Colonic mucosa (tissue), 4 donors: Measurements from ENCODE around the gene GATAD2B. TPM values are rescaled to one million over a fixed set of nuclear protein-coding genes. Genes with fewer than 3 reads are reported as not detected.

Source experiments
- DNase-seq: peaks from one replicate; pipeline ENCODE4 v3.0.0-alpha.2; 2020
- H3K27ac ChIP-seq: fragments of 200-600 bp; one replicate; pipeline ENCODE4 v1.8.0; 2021
- H3K27me3 ChIP-seq: fragments of 200-600 bp; one replicate; pipeline ENCODE4 v1.8.0; 2021
- H3K36me3 ChIP-seq: fragments of 200-600 bp; one replicate; pipeline ENCODE4 v1.8.0; 2021
- H3K4me1 ChIP-seq: fragments of 200-600 bp; one replicate; pipeline ENCODE4 v1.8.0; 2021; ENCODE audit warnings: mild to moderate bottlenecking
- H3K4me3 ChIP-seq: fragments of 200-600 bp; one replicate; pipeline ENCODE4 v1.8.0; 2021
- H3K9ac ChIP-seq, 2 donors: one replicate each; pipeline ENCODE4 v1.7.0; 2013; ENCODE audit warnings: control low read depth in 2 of 2, low read depth in 2 of 2, low read length in 2 of 2
- H3K9me3 ChIP-seq: fragments of 200-600 bp; one replicate; pipeline ENCODE4 v1.8.0; 2021
- intact Hi-C: fragments of 100-400 bp; cut with DNase I; formaldehyde crosslinking; loops from one replicate; pipeline ENCODE4 v1.14.1; 2022
- microRNA-seq: library from miRNA; unstranded; fragments of <30 nt; microRNA quantifications from one replicate; pipeline ENCODE4, GENCODE V29; 2019
- total RNA-seq, 2 donors: library from RNA; stranded (reverse); fragmentation: NEBNext Ultra II Directional in 1 of 2; extraction: Animal tissue kit (Norgen Biotek cat#: 25700) in 1 of 2; gene quantifications; one replicate each; pipeline ENCODE4 v1.2.1, GENCODE V29; 2021
- TF ChIP-seq, protein P1 (sequence below): fragments of 200-600 bp; IDR thresholded peaks from one replicate; pipeline ENCODE4 v1.8.0; 2022; ENCODE audit warnings: antibody characterized with exemption, mild to moderate bottlenecking
- donor health status: healthy.
- donor health status: DM: no; HTN: no; CAD: no.
- donor health status: DM: no; HTN: no; CAD: no.

GATAD2B gene
- total RNA-seq, 2 donors from 2014 or later = 32.5 to 36.5 TPM

DNA sequence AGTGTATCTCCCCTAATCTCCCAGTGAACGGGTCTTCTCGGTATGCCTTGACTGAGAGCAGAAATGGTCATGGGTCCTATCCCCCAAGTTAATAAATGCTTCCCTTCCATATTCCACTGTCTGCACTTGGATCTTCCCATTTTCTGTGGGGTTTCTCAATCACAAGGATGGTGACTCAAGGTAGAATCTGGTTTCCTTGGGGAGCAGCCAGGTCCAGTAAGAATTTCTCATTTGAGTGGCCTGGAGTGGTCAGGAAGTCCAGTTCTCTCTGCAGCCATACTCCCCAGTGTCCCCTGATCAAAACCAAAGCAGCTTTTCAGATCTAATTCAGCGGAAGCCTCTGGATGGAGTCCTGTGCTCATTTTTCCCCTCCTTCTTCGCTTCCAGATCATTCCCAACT lies 162.3 kb downstream of the GATAD2B start:
- Histone ChIP-seq H3K9ac (no peak overlapping the region), H3K27me3 (no peaks in the 10 kb centered on the region), H3K4me3 (no peak overlapping the region), H3K9me3 (no peaks in the 10 kb centered on the region), H3K4me1 (no peaks in the 10 kb centered on the region), H3K27ac (no peak overlapping the region), H3K36me3 (no peaks in the 10 kb centered on the region)
- DNase-seq = no peak
- TF ChIP-seq, protein P1, sequence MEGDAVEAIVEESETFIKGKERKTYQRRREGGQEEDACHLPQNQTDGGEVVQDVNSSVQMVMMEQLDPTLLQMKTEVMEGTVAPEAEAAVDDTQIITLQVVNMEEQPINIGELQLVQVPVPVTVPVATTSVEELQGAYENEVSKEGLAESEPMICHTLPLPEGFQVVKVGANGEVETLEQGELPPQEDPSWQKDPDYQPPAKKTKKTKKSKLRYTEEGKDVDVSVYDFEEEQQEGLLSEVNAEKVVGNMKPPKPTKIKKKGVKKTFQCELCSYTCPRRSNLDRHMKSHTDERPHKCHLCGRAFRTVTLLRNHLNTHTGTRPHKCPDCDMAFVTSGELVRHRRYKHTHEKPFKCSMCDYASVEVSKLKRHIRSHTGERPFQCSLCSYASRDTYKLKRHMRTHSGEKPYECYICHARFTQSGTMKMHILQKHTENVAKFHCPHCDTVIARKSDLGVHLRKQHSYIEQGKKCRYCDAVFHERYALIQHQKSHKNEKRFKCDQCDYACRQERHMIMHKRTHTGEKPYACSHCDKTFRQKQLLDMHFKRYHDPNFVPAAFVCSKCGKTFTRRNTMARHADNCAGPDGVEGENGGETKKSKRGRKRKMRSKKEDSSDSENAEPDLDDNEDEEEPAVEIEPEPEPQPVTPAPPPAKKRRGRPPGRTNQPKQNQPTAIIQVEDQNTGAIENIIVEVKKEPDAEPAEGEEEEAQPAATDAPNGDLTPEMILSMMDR = no peak
- intact Hi-C loops = no loop called here

Small RNA genes within 50 kb of the gene (microRNA-seq; reads per million reads assigned to microRNA genes)
- not detected for gene MIR6737

Other genes with a start within 250 kb of the GATAD2B start
- gene NPR1, start 244.3 kb downstream of the GATAD2B start, total RNA-seq = 1 to 10 TPM; 2.3 to 3.6 TPM
- gene INTS3, start 194.9 kb downstream of the GATAD2B start, total RNA-seq = 10 to 100 TPM; 25.5 to 53.1 TPM
- gene SLC27A3, start 147.6 kb downstream of the GATAD2B start, total RNA-seq = 10 to 100 TPM; 24.1 to 27.9 TPM
- 10 to 100 TPM; 26.9 to 45.6 TPM for gene DENND4B, start 23.7 kb upstream of the GATAD2B start, total RNA-seq
- gene CRTC2, start 35.6 kb upstream of the GATAD2B start, total RNA-seq = 10 to 100 TPM; 26.9 to 40.7 TPM
- 10 to 100 TPM; 76.8 to 90.9 TPM for gene SLC39A1, start 40.6 kb upstream of the GATAD2B start, total RNA-seq
- 10 to 100 TPM; 19.0 to 37.1 TPM for gene CREB3L4, start 44.9 kb upstream of the GATAD2B start, total RNA-seq
- 100 to 1,000 TPM; 133 to 245 TPM for gene JTB, start 54.7 kb upstream of the GATAD2B start, total RNA-seq
- 10 to 100 TPM; 62.7 to 84.7 TPM for gene RAB13, start 63.4 kb upstream of the GATAD2B start, total RNA-seq
- 1,000 to 10,000 TPM; 1,048 to 1,210 TPM for gene RPS27, start 67.8 kb upstream of the GATAD2B start, total RNA-seq
- under 1 TPM; 0.10 to 0.11 TPM for gene NUP210L, start 232.1 kb upstream of the GATAD2B start, total RNA-seq